Stimulated activated CD4-positive, alpha-beta T cell treated with anti-CD3 and anti-CD28 coated beads, Interleukin-15, amount 100 ng/mL, for 24 hours (primary cell): Measurements from ENCODE around the gene MIER3.
"Not testable (repeated sequence)": the region's sequence is repeated elsewhere in the genome, so short reads cannot be mapped to it uniquely, and the experiment has no call there.

Experiments used
- DNase-seq: peaks from one replicate; pipeline ENCODE4 v3.0.0-alpha.2; 2020

MIER3 gene

GRCh38 chr5:56951946-56952691 is at the start of gene MIER3:
Gene MIER3, minus strand, starts transcription at chr5:56952123. Its CDS starts 21 bp downstream, at chr5:56952102.
- peak; percentile 87 for DNase-seq

GRCh38 chr5:56995596-56995995 is 43.7 kb upstream of the MIER3 start:
- DNase-seq: no peak

- DNase-seq: no peak
Measured at GRCh38 chr5:56993241-56993640, 41.3 kb upstream of the MIER3 start.

- no peak for DNase-seq
Measured at GRCh38 chr5:56989676-56990075, 37.8 kb upstream of the MIER3 start.

GRCh38 chr5:56988490-56988889 is 36.6 kb upstream of the MIER3 start:
- no peak for DNase-seq

GRCh38 chr5:56987171-56987570 is 35.2 kb upstream of the MIER3 start:
- DNase-seq: no peak

GRCh38 chr5:56986626-56986947 is 34.7 kb upstream of the MIER3 start:
- DNase-seq: no peak

GRCh38 chr5:56985936-56986625 is 34.2 kb upstream of the MIER3 start:
- no peak for DNase-seq

GRCh38 chr5:56984445-56984844 is 32.5 kb upstream of the MIER3 start:
- DNase-seq: peak; percentile 10

GRCh38 chr5:56983593-56984361 is 31.9 kb upstream of the MIER3 start:
- no peak for DNase-seq

GRCh38 chr5:56981548-56982315 is 29.8 kb upstream of the MIER3 start:
- DNase-seq: no peak

- DNase-seq: no peak
Measured at GRCh38 chr5:56979968-56980367, 28.0 kb upstream of the MIER3 start.

GRCh38 chr5:56979526-56979925 is 27.6 kb upstream of the MIER3 start:
- DNase-seq: not testable (repeated sequence)

GRCh38 chr5:56977822-56978221 is 25.9 kb upstream of the MIER3 start:
- no peak for DNase-seq

- DNase-seq: no peak
Measured at GRCh38 chr5:56977021-56977420, 25.1 kb upstream of the MIER3 start.

- DNase-seq: no peak
Measured at GRCh38 chr5:56974241-56974640, 22.3 kb upstream of the MIER3 start.

- DNase-seq: no peak
Measured at GRCh38 chr5:56973473-56973872, 21.6 kb upstream of the MIER3 start.

- no peak for DNase-seq
Measured at GRCh38 chr5:56971275-56971674, 19.4 kb upstream of the MIER3 start.

- DNase-seq: no peak
Measured at GRCh38 chr5:56964173-56964572, 12.2 kb upstream of the MIER3 start.

GRCh38 chr5:56963246-56963645 is 11.3 kb upstream of the MIER3 start:
- no peak for DNase-seq

GRCh38 chr5:56962286-56962685 is 10.4 kb upstream of the MIER3 start:
- DNase-seq: no peak

- DNase-seq: no peak
Measured at GRCh38 chr5:56961746-56962145, 9.8 kb upstream of the MIER3 start.

GRCh38 chr5:56959326-56959725 is 7.4 kb upstream of the MIER3 start:
- no peak for DNase-seq
